ENCODE data around the gene PCDH9. TPM values are rescaled to one million over a fixed set of nuclear protein-coding genes. Genes with fewer than 3 reads are reported as not detected.
A peak's percentile ranks its signal among the peaks of the same experiment; 100 is the strongest.

Gene PCDH9
- total and polyA plus RNA-seq, 3 donors from 2014 or later: 2.3 to 4.6 (median 3.5) TPM

DNA sequence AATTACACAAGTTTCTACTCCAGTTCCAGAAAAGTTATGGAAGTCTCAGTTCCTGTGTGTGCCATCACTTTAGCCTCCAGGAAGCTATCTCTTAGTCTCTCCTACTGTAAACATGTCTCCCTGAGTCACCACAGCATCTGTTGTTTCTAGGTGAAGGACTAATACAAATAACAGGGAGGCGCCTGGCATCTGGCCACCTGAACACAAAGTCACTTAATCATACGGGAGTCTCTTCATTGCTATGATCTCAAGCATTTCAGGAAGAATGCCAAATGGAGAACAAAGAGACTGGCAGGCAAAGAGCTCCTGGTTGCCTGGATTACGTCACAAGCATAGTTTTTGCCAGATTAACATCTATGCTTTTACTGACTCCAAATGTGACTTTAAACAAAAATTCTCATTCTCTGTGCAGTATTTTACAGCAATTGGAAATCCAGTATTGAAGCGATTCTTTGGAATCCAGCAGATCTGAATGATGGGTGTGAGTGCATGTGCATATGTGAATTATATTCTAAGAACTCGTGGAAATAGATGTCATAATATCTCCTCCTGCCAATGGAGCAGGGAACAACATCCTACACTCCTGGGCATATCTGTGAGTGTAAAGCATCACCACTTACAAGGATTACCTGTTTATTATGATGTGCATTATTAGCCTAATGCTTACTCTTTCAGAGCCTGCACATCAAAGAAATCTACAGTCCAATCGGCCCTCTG lies 572.8 kb downstream of the PCDH9 start:
- Histone ChIP-seq H3K4me1 (no peaks in the 10 kb centered on the region), H3K9me3 (no peaks in the 10 kb centered on the region), H3K27me3 (no peaks in the 10 kb centered on the region), H3K27ac (no peak overlapping the region), H3K4me3 (no peak overlapping the region), H3K36me3 (ENCODE audit: low read depth, missing control alignments) (no peaks in the 10 kb centered on the region)
- TF ChIP-seq, protein P1, sequence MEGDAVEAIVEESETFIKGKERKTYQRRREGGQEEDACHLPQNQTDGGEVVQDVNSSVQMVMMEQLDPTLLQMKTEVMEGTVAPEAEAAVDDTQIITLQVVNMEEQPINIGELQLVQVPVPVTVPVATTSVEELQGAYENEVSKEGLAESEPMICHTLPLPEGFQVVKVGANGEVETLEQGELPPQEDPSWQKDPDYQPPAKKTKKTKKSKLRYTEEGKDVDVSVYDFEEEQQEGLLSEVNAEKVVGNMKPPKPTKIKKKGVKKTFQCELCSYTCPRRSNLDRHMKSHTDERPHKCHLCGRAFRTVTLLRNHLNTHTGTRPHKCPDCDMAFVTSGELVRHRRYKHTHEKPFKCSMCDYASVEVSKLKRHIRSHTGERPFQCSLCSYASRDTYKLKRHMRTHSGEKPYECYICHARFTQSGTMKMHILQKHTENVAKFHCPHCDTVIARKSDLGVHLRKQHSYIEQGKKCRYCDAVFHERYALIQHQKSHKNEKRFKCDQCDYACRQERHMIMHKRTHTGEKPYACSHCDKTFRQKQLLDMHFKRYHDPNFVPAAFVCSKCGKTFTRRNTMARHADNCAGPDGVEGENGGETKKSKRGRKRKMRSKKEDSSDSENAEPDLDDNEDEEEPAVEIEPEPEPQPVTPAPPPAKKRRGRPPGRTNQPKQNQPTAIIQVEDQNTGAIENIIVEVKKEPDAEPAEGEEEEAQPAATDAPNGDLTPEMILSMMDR (IDR thresholded peaks at IDR 0.05): no peak
- no peak for TF ChIP-seq POLR2A (IDR thresholded peaks at IDR 0.05)
- intact Hi-C loops (cut with DNase I; ENCODE audit: low total_unique reads): no loop called here
- 55 to 62% methylated on average over 6 of the region's 6 CpGs for WGBS, 2 donors
- DNase-seq: peak; percentile 73

DNA sequence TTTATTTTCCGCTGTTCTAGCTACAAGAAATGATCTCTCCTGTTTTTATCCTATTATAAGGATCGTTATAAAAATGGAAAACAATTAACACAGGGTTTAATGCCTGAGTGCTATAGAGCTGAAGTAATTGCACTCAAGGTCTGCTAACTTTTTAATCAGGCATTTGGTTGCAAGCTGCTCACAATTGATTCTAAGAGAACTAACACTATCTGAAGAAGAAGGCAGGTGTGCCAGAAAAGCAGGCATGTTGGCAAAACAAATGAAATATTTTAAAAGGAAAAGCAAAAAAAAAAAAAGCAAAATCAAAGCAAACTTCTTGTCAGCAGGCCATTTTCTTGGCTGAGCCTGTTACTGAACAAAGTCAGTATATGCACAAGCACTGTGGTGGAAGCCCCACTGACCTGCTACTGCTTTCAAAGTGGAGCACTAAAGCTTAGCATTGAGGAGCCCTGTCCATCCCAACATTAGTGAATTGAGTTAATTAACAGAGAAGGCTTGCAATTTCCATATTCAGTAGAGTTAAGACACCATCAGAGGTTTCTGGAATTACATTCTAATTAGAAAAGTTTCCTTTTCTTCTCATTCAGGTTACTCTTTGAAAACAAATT lies 574.2 kb downstream of the PCDH9 start:
- DNase-seq: no peak
- intact Hi-C loops (cut with DNase I; ENCODE audit: low total_unique reads): no loop called here

DNA sequence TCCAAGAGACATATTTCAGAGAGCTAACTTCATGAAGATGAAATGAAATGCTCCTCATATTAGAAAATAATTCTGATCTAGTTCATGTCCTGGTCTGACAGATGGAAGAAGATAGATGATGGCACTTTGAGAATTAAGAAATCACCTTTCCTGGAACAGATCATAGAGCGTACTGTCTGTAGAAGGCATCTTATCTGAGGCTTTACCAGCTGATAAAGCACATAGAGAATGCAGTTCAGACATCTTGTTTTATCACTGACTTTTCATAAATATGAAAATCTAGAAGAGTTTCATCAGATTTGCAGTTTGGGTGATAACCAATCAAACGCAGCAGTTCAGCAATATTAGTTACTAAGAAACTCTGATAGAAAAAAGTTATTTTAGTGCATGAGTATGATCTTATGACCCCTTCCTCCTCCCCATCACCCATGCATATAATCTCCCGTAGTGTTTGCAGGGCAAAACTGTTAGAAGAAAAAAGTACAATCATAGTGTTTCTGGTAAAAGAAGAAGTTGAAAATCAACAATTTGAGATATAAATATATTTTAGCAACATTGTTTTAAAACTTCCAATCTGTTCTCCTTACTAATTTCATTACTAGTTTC lies 585.2 kb downstream of the PCDH9 start:
- Histone ChIP-seq H3K27ac (no peak overlapping the region), H3K4me1 (no peaks in the 10 kb centered on the region), H3K36me3 (ENCODE audit: low read depth, missing control alignments) (no peaks in the 10 kb centered on the region), H3K27me3 (no peaks in the 10 kb centered on the region), H3K9me3 (no peaks in the 10 kb centered on the region), H3K4me3 (no peak overlapping the region)
- intact Hi-C loops (cut with DNase I; ENCODE audit: low total_unique reads): no loop called here
- no peak for TF ChIP-seq POLR2A (IDR thresholded peaks at IDR 0.05)
- TF ChIP-seq, protein P1 (IDR thresholded peaks at IDR 0.05): no peak
- no peak for DNase-seq
- 59 to 75% methylated on average over 3 of the region's 3 CpGs for WGBS, 2 donors

More for the DNA sequence above, 574.2 kb downstream of the PCDH9 start:
- TF ChIP-seq POLR2A (IDR thresholded peaks at IDR 0.05): no peak
- TF ChIP-seq, protein P1 (IDR thresholded peaks at IDR 0.05): no peak
- WGBS, 2 donors: 81 to 83% methylated on average over 2 of the region's 2 CpGs
- Histone ChIP-seq H3K27me3 (no peaks in the 10 kb centered on the region), H3K27ac (no peak overlapping the region), H3K4me1 (no peaks in the 10 kb centered on the region), H3K9me3 (no peaks in the 10 kb centered on the region), H3K4me3 (no peak overlapping the region), H3K36me3 (ENCODE audit: low read depth, missing control alignments) (no peaks in the 10 kb centered on the region)

DNA sequence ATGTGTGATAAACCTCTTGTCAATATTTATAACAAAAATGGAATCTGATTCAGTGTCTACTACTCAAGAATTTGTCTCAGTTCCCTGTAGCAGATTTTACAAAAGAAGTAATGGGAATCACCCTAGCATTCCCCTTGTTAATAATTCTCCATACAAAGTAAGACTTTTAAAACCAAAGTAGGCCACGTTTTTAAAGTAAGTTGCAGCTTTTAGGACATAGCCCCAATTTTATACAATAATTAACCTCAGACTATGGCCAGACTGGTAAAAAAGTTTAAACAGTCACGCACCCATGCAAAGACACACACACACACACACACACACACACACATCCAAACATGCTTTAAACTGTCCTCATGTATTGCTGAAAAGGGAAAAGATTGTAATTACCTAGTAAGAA lies 589.9 kb downstream of the PCDH9 start:
- TF ChIP-seq POLR2A (IDR thresholded peaks at IDR 0.05): no peak
- 82 to 85% methylated on average over 2 of the region's 2 CpGs for WGBS, 2 donors
- H3K9me3 ChIP-seq: no peaks in the 10 kb centered on the region
- H3K4me1 ChIP-seq: no peaks in the 10 kb centered on the region
- no peak overlapping the region for H3K27ac ChIP-seq
- no peaks in the 10 kb centered on the region for H3K36me3 ChIP-seq (ENCODE audit: low read depth, missing control alignments)
- intact Hi-C loops (cut with DNase I; ENCODE audit: low total_unique reads): no loop called here
- no peak for DNase-seq
- H3K27me3 ChIP-seq: no peaks in the 10 kb centered on the region
- no peak overlapping the region for H3K4me3 ChIP-seq

DNA sequence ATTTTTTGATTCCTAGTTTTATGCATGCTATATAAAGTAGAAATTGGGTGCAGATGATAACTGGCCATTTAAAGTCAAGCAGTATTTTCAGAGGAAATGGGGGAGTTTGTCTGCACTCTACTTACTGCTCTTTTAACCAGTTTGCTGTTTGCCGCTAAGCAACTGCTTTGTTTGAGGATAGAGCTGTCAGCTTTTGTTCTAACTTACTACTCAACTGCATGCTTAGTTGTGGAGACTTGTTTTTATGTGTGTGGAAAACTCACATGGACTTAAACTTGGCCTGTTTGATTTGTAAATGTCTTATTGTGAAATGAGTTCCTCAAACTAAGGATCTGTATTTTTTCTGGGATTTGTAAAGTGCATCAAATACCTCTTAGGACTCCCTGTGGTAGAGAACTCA lies 591.1 kb downstream of the PCDH9 start:
- Histone ChIP-seq H3K27ac (no peak overlapping the region), H3K9me3 (no peaks in the 10 kb centered on the region), H3K36me3 (ENCODE audit: low read depth, missing control alignments) (no peaks in the 10 kb centered on the region), H3K27me3 (no peaks in the 10 kb centered on the region), H3K4me1 (no peaks in the 10 kb centered on the region), H3K4me3 (no peak overlapping the region)
- intact Hi-C loops (cut with DNase I; ENCODE audit: low total_unique reads): no loop called here
- TF ChIP-seq POLR2A (IDR thresholded peaks at IDR 0.05): no peak
- TF ChIP-seq, protein P1 (IDR thresholded peaks at IDR 0.05): no peak
- no peak for DNase-seq
- 73 to 88% methylated on average over 1 of the region's 1 CpG for whole genome bisulfite sequencing, 2 donors
